ENCODE measurements around the gene FAM216A. TPM values are rescaled to one million over a fixed set of nuclear protein-coding genes. Genes with fewer than 3 reads are reported as not detected.

Gene FAM216A
- total and polyA plus RNA-seq, 9 of the 15 experiments (the other 6 are each of a cell fraction or from before 2014, with no cell fraction given) = 17.2 to 96.9 (median 48.5) TPM

DNA sequence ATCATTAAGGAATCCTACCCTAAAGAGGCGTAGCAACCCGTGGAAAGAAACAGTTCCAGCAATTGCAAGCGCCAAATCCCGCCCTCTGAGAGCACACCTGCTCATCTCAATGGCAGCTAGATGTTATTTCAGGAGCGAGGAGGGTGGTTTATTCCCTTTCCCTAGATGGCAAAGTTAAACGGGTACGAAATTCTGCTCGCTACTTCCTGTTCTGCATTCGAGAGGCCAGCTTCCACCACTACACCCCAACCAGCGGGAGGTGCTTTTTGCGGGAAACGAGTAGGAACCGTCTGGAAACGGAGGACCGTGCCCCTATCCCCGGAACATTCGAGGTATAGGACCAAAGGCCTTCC, 32.7 kb downstream of the FAM216A start:
- intact Hi-C loops (cut with micrococcal nuclease) (no loop called here), in situ Hi-C loops (cut with MboI) (no loop called here)
- H4K20me1 ChIP-seq (replicated peaks; ENCODE audit: control insufficient read depth, insufficient read depth, low read length) = no peaks in the 10 kb centered on the region
- H3K4me2 ChIP-seq (ENCODE audit: insufficient read depth, low read length) = peak overlapping the region; percentile 96
- H3K9me1 ChIP-seq (ENCODE audit: control insufficient read depth, insufficient read depth, low read length) = no peaks in the 10 kb centered on the region
- no peaks in the 10 kb centered on the region; the same call in 1 of the 2 replicates for H3K9me3 ChIP-seq (replicated peaks; ENCODE audit: control insufficient read depth, insufficient read depth, low read depth, low read length)
- WGBS (ENCODE audit: insufficient coverage, low coverage, missing lambda C conversion rate) = under 1% methylated on average over 17 of the region's 17 CpGs
- H3K4me1 ChIP-seq (replicated peaks in 1 of 2; ENCODE audit: control insufficient read depth in 2 of 2, insufficient read depth in 2 of 2, low read length in 2 of 2) = peaks cover 13 to 18% of the 10 kb centered on the region in 2 experiments
- H3K9ac ChIP-seq (ENCODE audit: insufficient read depth in 1 of 2, low read depth in 2 of 2, low read length in 2 of 2) = peak overlapping the region; percentile 95 to 99
- H3K36me3 ChIP-seq (ENCODE audit: control insufficient read depth, insufficient read depth, low read length) = peaks cover 35% of the 10 kb centered on the region; the same call in 2 of the 3 replicates
- no peaks in the 10 kb centered on the region for H3K27me3 ChIP-seq (ENCODE audit: control insufficient read depth in 2 of 2, insufficient read depth in 2 of 2, low read length in 2 of 2)
- DNase-seq (ENCODE audit: extremely low read depth in 1 of 4, low spot score in 3 of 4) (no peak), ATAC-seq (peak; percentile 61), FAIRE-seq (no peak)
- BruUV-seq (replicated peaks) = TSS peak; percentile 61
- peak overlapping the region; percentile 89 for H3K27ac ChIP-seq (ENCODE audit: extremely low read depth, low read depth, low read length)
- POLR2A ChIA-PET = interaction anchor here (0.6 to 1.9 kb wide), 12 partner anchors 9 to 568 kb away, joined by 3 to 9 read pairs (median 4); partner anchors contain the start of genes ARPC3, FAM216A and GPN3
- H3K4me3 ChIP-seq = peak overlapping the region; percentile 62
- H3K79me2 ChIP-seq (ENCODE audit: control insufficient read depth, insufficient read depth, low read length) = peaks cover 56% of the 10 kb centered on the region
- CTCF ChIA-PET (ENCODE audit: low intra/inter-chr PET ratio) = no interaction called here
- H2AFZ ChIP-seq (ENCODE audit: low read depth, low read length) = peak overlapping the region; percentile 98
- no peak for TF ChIP-seq TAF15 (IDR thresholded peaks at IDR 0.05; ENCODE audit: low read depth, low read length)
- 0 out of 2 replicates have a peak, but pooled peaks have one; percentile 79 for TF ChIP-seq ZC3H4 (CRISPR knock-in tag; IDR thresholded peaks at IDR 0.05; ENCODE audit: borderline replicate concordance)
- TF ChIP-seq, protein P1, sequence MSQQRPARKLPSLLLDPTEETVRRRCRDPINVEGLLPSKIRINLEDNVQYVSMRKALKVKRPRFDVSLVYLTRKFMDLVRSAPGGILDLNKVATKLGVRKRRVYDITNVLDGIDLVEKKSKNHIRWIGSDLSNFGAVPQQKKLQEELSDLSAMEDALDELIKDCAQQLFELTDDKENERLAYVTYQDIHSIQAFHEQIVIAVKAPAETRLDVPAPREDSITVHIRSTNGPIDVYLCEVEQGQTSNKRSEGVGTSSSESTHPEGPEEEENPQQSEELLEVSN (IDR thresholded peaks at IDR 0.05; ENCODE audit: borderline replicate concordance in 1 of 2, extremely low read depth in 1 of 2, insufficient read depth in 1 of 2, insufficient read length in 1 of 2, low read depth in 1 of 2, low read length in 1 of 2, poor library complexity in 1 of 2, severe bottlenecking in 1 of 2) = peak in 1 of 2 experiments; percentile 42
- TF ChIP-seq ILF3 (IDR thresholded peaks at IDR 0.05; ENCODE audit: borderline replicate concordance) = no peak
- peak in 1 of 2 experiments; percentile 87; a peak in 1 of 4 replicates for TF ChIP-seq UBTF (IDR thresholded peaks at IDR 0.05; ENCODE audit: borderline replicate concordance in 1 of 2, low read depth in 2 of 2, low read length in 2 of 2)
- no peak for TF ChIP-seq ZNF584 (CRISPR knock-in tag; IDR thresholded peaks at IDR 0.05; ENCODE audit: low read depth)
- TF ChIP-seq BRCA1 (IDR thresholded peaks at IDR 0.05) = no peak
- TF ChIP-seq BRCA1 (CRISPR knock-in tag; IDR thresholded peaks at IDR 0.05) = 0 out of 2 replicates have a peak, but pooled peaks have one; percentile 55
- TF ChIP-seq ZNF511 (CRISPR knock-in tag; IDR thresholded peaks at IDR 0.05) = peak; percentile 85; the same call in 1 of the 2 replicates
- 0 out of 4 replicates have a peak, but pooled peaks of 1 of the 2 experiments have one; percentile 37 for TF ChIP-seq FOXA3 (CRISPR knock-in tag; conservative IDR thresholded peaks at IDR 0.05 in 1 of 2, IDR thresholded peaks at IDR 0.05 in 1 of 2)
- TF ChIP-seq, protein P2, sequence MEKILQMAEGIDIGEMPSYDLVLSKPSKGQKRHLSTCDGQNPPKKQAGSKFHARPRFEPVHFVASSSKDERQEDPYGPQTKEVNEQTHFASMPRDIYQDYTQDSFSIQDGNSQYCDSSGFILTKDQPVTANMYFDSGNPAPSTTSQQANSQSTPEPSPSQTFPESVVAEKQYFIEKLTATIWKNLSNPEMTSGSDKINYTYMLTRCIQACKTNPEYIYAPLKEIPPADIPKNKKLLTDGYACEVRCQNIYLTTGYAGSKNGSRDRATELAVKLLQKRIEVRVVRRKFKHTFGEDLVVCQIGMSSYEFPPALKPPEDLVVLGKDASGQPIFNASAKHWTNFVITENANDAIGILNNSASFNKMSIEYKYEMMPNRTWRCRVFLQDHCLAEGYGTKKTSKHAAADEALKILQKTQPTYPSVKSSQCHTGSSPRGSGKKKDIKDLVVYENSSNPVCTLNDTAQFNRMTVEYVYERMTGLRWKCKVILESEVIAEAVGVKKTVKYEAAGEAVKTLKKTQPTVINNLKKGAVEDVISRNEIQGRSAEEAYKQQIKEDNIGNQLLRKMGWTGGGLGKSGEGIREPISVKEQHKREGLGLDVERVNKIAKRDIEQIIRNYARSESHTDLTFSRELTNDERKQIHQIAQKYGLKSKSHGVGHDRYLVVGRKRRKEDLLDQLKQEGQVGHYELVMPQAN (IDR thresholded peaks at IDR 0.05; ENCODE audit: borderline replicate concordance) = 0 out of 2 replicates have a peak, but pooled peaks have one; percentile 2
- no peak for TF ChIP-seq CEBPG (CRISPR knock-in tag; IDR thresholded peaks at IDR 0.05)
- TF ChIP-seq CEBPG (tag; conservative IDR thresholded peaks at IDR 0.05 in 1 of 2, IDR thresholded peaks at IDR 0.05 in 1 of 2) = no peak
- 0 out of 2 replicates have a peak, but pooled peaks have one; percentile 37 for TF ChIP-seq USF1 (CRISPR knock-in tag; IDR thresholded peaks at IDR 0.05)

Data from K562 (cell line).